LNCAP (cell line): ENCODE measurements around the gene SLC10A4.

Experiments
- TF ChIP-seq, protein P1 (sequence below): fragments of 450-650 bp; IDR thresholded peaks from 2 replicates; pipeline ENCODE4 v1.5.1; 2017; ENCODE audit warnings: mild to moderate bottlenecking

SLC10A4 gene

GRCh38 chr4:48490680-48491513 is 7.8 kb downstream of the SLC10A4 start:
- TF ChIP-seq, protein P1, sequence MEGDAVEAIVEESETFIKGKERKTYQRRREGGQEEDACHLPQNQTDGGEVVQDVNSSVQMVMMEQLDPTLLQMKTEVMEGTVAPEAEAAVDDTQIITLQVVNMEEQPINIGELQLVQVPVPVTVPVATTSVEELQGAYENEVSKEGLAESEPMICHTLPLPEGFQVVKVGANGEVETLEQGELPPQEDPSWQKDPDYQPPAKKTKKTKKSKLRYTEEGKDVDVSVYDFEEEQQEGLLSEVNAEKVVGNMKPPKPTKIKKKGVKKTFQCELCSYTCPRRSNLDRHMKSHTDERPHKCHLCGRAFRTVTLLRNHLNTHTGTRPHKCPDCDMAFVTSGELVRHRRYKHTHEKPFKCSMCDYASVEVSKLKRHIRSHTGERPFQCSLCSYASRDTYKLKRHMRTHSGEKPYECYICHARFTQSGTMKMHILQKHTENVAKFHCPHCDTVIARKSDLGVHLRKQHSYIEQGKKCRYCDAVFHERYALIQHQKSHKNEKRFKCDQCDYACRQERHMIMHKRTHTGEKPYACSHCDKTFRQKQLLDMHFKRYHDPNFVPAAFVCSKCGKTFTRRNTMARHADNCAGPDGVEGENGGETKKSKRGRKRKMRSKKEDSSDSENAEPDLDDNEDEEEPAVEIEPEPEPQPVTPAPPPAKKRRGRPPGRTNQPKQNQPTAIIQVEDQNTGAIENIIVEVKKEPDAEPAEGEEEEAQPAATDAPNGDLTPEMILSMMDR: no peak

- TF ChIP-seq, protein P1: no peak
Observed at GRCh38 chr4:48491514-48492176, 8.5 kb downstream of the SLC10A4 start.

DNA sequence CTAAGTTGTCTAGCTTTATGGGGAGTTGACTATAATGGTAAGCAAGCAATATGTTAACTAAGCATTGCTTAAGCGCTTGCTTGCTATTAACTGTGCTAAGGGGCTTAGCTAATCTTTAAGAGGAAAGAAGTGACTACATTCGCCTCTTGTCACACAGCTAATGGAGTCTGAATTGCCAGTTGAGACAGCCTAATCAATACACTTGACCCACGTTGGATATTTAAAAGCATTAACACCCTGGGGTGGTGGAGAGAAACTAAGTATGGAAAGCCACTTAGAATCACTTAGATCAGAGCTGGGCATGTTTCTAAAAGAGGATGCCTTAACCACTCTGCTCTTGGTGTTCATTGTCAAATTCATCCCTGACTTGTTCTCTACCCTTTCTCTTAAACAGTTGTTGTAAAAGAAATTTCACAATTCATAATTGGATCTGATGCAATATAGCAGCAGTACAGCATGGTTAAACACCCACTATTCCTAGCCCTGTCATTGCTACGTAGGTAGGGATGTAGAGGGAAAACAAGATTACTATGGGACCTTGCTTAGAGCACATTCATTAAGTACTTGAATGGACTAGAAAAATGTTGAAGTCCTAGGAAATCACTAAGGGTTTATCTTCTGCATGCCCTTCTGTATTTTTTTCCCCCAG is 10.4 kb downstream of the SLC10A4 start:
- TF ChIP-seq, protein P1: no peak

DNA sequence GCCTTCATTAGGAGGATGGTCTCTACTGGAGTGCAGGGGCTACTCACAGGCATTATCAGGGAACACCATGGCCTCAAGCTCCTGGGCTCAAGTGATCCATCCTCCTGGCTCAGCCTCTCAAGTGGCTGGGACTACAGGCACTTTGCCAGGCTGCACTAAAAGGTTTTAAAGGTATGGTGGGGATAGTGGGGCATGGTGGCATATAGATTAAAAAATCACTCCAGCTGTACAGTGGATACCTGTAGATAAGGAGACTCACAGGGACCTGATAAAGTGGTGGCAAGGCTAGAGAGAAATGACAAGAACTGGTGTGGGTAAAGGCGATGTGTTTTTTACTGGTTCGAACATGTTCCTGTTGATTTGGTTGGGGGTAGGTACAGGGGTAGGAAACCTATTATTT is 12.8 kb downstream of the SLC10A4 start:
- TF ChIP-seq, protein P1: no peak

DNA sequence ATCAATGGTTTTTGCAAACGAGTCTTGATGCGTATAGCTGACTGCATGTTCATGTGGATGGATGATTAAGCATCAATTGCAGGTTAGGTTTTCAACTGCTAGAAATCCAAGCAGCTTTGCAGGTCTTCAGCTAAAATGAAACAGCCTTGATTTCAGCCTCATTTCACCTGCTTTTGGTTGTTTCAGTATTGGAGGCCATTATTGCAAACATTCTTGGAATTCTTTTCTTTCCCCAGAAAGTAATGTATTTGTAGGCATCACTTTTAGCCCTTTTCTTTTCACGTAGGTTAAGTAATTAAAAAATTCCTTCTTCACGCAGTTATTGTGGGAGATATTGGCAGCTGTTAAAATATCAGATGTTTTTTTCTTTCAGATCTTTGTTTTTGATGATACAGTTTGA is 15.8 kb downstream of the SLC10A4 start:
- TF ChIP-seq, protein P1: no peak

- TF ChIP-seq, protein P1: no peak
Observed at GRCh38 chr4:48499551-48500066, 16.5 kb downstream of the SLC10A4 start.

DNA sequence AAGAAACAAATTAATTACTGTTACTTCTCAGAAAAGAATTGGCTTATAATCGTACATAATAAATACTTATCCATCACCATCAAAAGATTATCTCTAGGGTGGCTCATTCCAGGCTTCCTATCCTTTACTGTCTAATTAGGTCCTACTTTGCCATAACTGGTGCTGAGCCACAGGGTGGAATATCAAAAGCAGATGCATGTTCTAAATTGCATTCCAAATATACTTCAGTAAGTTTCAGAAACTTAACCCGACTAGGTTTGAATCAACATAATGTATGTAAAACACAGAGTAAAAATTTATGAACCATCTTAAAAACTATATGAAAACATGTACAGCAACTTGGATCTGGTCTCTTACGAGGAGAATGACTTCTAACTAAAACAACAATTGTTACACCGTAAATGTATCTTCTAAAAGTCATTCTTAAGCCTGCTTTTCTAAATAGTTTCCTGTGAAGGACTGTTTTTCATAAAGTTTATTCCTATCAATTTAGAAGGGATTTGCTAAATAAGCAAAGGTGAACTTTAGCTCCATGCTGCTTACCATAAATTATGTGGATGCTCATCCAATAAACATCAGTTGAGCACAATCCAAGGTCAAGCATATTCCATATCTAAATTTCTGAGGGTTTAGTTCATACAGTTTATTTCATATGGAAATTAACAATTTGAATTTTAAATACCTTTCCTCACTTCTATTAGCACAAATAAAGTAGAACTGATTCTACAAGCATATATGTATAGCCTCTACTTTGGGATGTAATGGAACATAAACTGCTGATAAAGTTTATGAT is 20.3 kb downstream of the SLC10A4 start:
- TF ChIP-seq, protein P1: no peak
